Breast epithelium (tissue), 4 donors: ENCODE measurements around the gene CNTRL. TPM values are rescaled to one million over a fixed set of nuclear protein-coding genes. Genes with fewer than 3 reads are reported as not detected.

Source experiments
- DNase-seq, 2 donors: peaks; one replicate each; pipeline ENCODE4 v3.0.0-alpha.2; 2019; ENCODE audit warnings: low spot score in 2 of 2
- H3K27ac ChIP-seq, 2 donors: fragments of 200-600 bp; sonication (generic) in 1 of 2; one replicate each; pipeline ENCODE4 v1.5.1; 2016 to 2019; ENCODE audit warnings: mild to moderate bottlenecking in 1 of 2
- H3K27me3 ChIP-seq, 2 donors: fragments of 200-600 bp; sonication (generic) in 1 of 2; one replicate each; pipeline versions ENCODE4 v1.5.1 to v1.6.0; 2017 to 2019; ENCODE audit warnings: control low read depth in 1 of 2, mild to moderate bottlenecking in 1 of 2
- H3K36me3 ChIP-seq: fragments of 200-600 bp; one replicate; pipeline ENCODE4 v1.5.1; 2019
- H3K4me1 ChIP-seq, 2 donors: fragments of 200-600 bp; sonication (generic); one replicate each; pipeline ENCODE4 v1.5.1; 2016 to 2019; ENCODE audit warnings: control low read depth in 1 of 2
- H3K4me3 ChIP-seq, 3 donors: fragments of 200-600 bp; sonication (generic); 1 replicate in 2 of 3; 2 replicates in 1 of 3; pipeline ENCODE4 v1.5.1; 2016 to 2019; ENCODE audit warnings: mild to moderate bottlenecking in 3 of 3, moderate library complexity in 2 of 3
- H3K9me3 ChIP-seq, 2 donors: fragments of 200-600 bp; sonication (generic) in 1 of 2; one replicate each; pipeline ENCODE4 v1.5.1; 2016 to 2019; ENCODE audit warnings: control low read depth in 1 of 2
- CTCF ChIP-seq, 3 donors: fragments of 450-650 bp; IDR thresholded peaks; one replicate each; pipeline ENCODE4 v1.5.1; 2016 to 2017; ENCODE audit warnings: antibody characterized with exemption in 3 of 3, mild to moderate bottlenecking in 3 of 3, moderate library complexity in 3 of 3
- POLR2A ChIP-seq: fragments of 450-650 bp; IDR thresholded peaks from one replicate; pipeline ENCODE4 v1.6.1; 2016; ENCODE audit warnings: antibody characterized with exemption, mild to moderate bottlenecking, moderate library complexity
- POLR2AphosphoS5 ChIP-seq, 3 donors: sonication (generic); formaldehyde crosslinking; IDR thresholded peaks; one replicate each; pipeline ENCODE4 v1.6.1; 2017; ENCODE audit warnings: antibody characterized with exemption in 3 of 3
- intact Hi-C: fragments of 100-400 bp; cut with DNase I; formaldehyde crosslinking; loops from one replicate; pipeline ENCODE4 v1.15.1; 2023; ENCODE audit warnings: low total_unique reads
- total RNA-seq, 3 donors: library from RNA; depleted of rRNA; stranded (reverse); fragments of >200 nt; gene quantifications; one replicate each; pipeline ENCODE4 v1.1.0, GENCODE V29; 2016

The CNTRL gene
- total RNA-seq, 3 donors from 2014 or later: 18.4 to 26.8 (median 22.9) TPM

GRCh38 chr9:121213136-121213806, 138.5 kb downstream of the CNTRL start:
- Histone ChIP-seq H3K27me3 (no peaks in the 10 kb centered on the region), H3K36me3 (no peaks in the 10 kb centered on the region), H3K27ac (peak overlapping the region; percentile 66 to 79), H3K9me3 (no peaks in the 10 kb centered on the region), H3K4me3 (no peak overlapping the region), H3K4me1 (peaks cover 0 to 7% of the 10 kb centered on the region in 2 donors)
- peak; percentile 97 to 98 (median 98) for TF ChIP-seq CTCF (IDR thresholded peaks at IDR 0.05)
- TF ChIP-seq POLR2AphosphoS5 (IDR thresholded peaks at IDR 0.05): peak; percentile 77 to 91 (median 81)
- TF ChIP-seq POLR2A: no peak
- peak; percentile 92 to 94 for DNase-seq
- intact Hi-C loops: loop anchor here (10.0 kb wide), 1 partner anchor 102 kb away; no protein-coding TSS in a partner anchor

GRCh38 chr9:121214005-121214404, 139.2 kb downstream of the CNTRL start:
- Histone ChIP-seq H3K4me3 (no peak overlapping the region), H3K36me3 (no peaks in the 10 kb centered on the region), H3K9me3 (no peaks in the 10 kb centered on the region), H3K4me1 (peaks cover 0 to 7% of the 10 kb centered on the region in 2 donors), H3K27me3 (no peaks in the 10 kb centered on the region), H3K27ac (peak overlapping the region in 1 of 2 donors; percentile 79)
- DNase-seq: no peak
- intact Hi-C loops: loop anchor here (10.0 kb wide), 1 partner anchor 101 kb away; no protein-coding TSS in a partner anchor
- no peak for TF ChIP-seq POLR2A
- no peak for TF ChIP-seq CTCF (IDR thresholded peaks at IDR 0.05)
- TF ChIP-seq POLR2AphosphoS5 (IDR thresholded peaks at IDR 0.05): no peak

GRCh38 chr9:121216271-121216805, 141.6 kb downstream of the CNTRL start:
- H3K36me3 ChIP-seq: no peaks in the 10 kb centered on the region
- no peak overlapping the region for H3K4me3 ChIP-seq
- peaks cover 0 to 7% of the 10 kb centered on the region in 2 donors for H3K4me1 ChIP-seq
- no peaks in the 10 kb centered on the region for H3K9me3 ChIP-seq
- no peak overlapping the region for H3K27ac ChIP-seq
- intact Hi-C loops: loop anchor here (10.0 kb wide), 1 partner anchor 98 kb away; no protein-coding TSS in a partner anchor
- H3K27me3 ChIP-seq: no peaks in the 10 kb centered on the region
- TF ChIP-seq CTCF (IDR thresholded peaks at IDR 0.05) (no peak), POLR2AphosphoS5 (IDR thresholded peaks at IDR 0.05) (no peak), POLR2A (no peak)
- no peak for DNase-seq

GRCh38 chr9:121217609-121218292, 143.0 kb downstream of the CNTRL start:
- Histone ChIP-seq H3K27me3 (no peaks in the 10 kb centered on the region), H3K4me1 (peaks cover 0 to 7% of the 10 kb centered on the region in 2 donors), H3K4me3 (no peak overlapping the region), H3K36me3 (no peaks in the 10 kb centered on the region), H3K9me3 (no peaks in the 10 kb centered on the region), H3K27ac (no peak overlapping the region)
- intact Hi-C loops: loop anchor here (10.0 kb wide), 1 partner anchor 97 kb away; no protein-coding TSS in a partner anchor
- DNase-seq: no peak
- TF ChIP-seq POLR2AphosphoS5 (IDR thresholded peaks at IDR 0.05) (no peak), CTCF (IDR thresholded peaks at IDR 0.05) (no peak), POLR2A (no peak)
